NCI-H748 (cell line): ENCODE measurements around the gene ABT1.

Experiments used
- DNase-seq: peaks from one replicate; lab custom pipeline; 2025; ENCODE audit not compliant: unreplicated experiment; lab: John Stamatoyannopoulos, UW

Gene ABT1

DNA sequence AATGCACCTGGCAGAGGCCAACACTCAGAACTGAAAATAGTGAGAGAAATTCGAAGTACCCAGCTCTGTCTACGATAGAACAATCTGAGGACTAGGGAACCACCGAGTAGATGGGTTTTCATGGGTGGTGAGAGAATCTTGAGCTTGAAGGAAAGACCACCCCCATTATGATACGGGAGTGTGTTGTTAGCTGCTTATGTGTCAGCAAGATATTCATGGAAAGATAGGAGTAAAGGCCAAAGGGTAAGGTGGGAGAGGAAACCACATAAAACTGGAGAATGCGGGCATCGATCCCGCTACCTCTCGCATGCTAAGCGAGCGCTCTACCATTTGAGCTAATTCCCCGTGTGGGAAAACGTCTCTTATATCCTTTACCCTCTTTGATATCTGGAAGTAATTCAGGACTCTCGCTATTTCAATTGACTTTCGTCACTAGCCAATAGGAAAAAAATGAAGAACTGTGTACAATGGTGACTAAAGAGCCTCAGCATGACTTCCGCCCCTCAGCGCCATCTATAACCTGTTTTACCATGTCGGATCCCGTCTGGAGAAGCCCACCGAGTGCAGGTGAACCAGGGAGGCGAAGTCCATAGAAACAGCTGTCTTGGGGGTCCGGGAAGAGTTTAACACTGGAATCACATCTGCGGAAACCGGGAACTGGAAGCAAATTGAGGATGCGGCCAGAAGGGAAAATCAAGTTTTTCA, 25.0 kb upstream of the ABT1 start:
- DNase-seq: peak; percentile 96

DNA sequence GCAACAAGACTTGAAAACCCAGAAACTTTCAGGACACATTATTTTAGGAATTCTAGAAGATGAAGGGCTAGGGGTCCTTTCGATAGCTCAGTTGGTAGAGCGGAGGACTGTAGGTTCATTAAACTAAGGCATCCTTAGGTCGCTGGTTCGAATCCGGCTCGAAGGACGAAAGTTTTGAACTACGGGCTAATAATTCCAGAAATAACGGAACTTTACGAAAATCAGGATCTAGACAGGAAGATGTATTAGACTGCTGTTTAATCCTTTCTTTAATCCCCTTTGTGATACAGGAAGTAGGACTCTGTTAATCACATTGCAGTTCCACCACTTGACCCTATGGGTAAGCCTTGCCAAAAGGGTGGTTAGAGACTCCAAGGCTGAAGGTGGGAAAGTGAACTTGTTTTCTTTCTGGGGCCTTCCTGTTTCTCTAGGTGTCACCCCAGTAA, 21.2 kb upstream of the ABT1 start:
- DNase-seq: no peak

GRCh38 chr6:26576407-26576843, 20.3 kb upstream of the ABT1 start:
- no peak for DNase-seq

- no peak for DNase-seq
Observed at GRCh38 chr6:26576929-26577719, 19.6 kb upstream of the ABT1 start.

- DNase-seq: no peak
Observed at GRCh38 chr6:26577720-26578072, 19.1 kb upstream of the ABT1 start.

GRCh38 chr6:26578279-26578678, 18.5 kb upstream of the ABT1 start:
- no peak for DNase-seq

- DNase-seq: no peak
Observed at GRCh38 chr6:26578741-26579140, 18.0 kb upstream of the ABT1 start.

- DNase-seq: no peak
Observed at GRCh38 chr6:26581164-26581915, 15.4 kb upstream of the ABT1 start.

GRCh38 chr6:26588965-26589364, 7.8 kb upstream of the ABT1 start:
- DNase-seq: no peak

- DNase-seq: no peak
Observed at GRCh38 chr6:26592649-26593048, 4.1 kb upstream of the ABT1 start.

- no peak for DNase-seq
Observed at GRCh38 chr6:26593278-26594130, 3.2 kb upstream of the ABT1 start.

DNA sequence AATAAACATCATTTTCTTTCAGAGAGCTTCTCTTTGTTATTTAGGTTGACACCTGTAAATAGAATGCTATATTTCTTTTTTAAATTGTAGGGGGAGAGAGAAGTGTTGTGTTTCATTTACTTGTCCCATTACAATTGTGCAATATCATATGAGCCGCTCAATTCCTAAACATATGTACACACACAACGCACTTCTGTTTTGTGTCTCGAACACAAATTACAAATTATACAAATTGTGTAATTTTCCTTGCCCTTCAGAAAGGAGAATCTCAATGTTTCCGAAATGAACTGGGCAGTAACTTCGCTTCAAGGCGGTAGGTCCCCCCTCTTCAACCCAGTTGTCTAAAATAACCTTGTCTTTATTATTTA, 2.6 kb upstream of the ABT1 start:
- DNase-seq: no peak

GRCh38 chr6:26594730-26595632, 1.8 kb upstream of the ABT1 start:
- DNase-seq: peak; percentile 36

DNA sequence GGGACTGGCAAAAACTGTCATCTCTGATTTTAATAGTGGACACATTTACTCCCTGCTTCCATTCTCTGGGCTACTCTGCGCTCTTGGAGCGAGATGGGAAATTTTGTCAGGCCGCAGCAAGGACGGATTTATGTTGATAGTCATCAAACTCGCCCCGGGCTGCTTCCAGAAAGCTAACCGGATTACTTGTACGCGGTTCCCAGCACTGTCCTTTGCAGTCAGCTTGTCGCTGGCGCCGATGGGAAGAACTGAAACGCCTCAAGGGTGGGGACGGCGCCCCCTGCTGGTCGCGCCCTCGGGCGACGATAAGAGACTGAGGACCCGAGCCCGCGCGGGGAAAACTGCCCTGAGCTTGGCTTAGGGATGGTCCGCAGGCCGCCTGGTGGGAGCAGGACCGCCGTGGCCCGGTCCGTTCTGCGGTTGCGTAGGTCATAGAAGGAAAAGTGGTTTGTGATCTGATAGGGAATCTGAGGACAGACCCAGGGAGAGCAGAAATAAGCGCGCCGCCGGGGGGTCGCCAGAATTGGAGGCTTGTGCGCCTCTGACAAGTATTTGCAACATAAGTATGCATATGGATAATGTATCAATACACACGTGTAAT, 984 bp upstream of the ABT1 start:
- DNase-seq: peak; percentile 97

DNA sequence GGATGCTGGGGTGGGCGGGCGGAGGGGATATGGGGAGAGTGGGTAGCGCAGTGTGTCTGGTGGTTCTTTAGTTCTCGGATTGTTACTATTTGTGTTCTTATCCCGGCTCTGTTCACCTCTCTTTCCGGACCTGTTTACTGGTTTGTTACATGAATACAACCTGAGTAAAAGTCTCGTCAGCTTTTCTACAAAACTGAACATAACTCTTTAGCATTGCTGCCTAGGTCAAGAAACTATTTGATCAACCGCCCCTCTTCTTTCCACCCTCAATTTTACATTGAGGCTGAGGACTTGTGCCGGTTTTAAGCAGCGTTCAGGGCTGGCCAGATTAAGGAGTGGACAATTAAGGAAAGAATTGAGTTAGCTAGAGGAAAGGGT, 625 bp downstream of the ABT1 start:
- DNase-seq: no peak

- DNase-seq: peak; percentile 16
Observed at GRCh38 chr6:26597821-26598220, 1.1 kb downstream of the ABT1 start.

DNA sequence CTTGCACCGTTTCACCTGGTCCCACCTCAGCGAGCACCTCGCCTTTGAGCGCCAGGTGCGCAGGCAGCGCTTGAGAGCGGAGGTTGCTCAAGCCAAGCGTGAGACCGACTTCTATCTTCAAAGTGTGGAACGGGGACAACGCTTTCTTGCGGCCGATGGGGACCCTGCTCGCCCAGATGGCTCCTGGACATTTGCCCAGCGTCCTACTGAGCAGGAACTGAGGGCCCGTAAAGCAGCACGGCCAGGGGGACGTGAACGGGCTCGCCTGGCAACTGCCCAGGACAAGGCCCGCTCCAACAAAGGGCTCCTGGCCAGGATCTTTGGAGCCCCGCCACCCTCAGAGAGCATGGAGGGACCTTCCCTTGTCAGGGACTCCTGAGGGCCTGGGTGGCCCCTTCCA, 1.5 kb downstream of the ABT1 start:
- no peak for DNase-seq

DNA sequence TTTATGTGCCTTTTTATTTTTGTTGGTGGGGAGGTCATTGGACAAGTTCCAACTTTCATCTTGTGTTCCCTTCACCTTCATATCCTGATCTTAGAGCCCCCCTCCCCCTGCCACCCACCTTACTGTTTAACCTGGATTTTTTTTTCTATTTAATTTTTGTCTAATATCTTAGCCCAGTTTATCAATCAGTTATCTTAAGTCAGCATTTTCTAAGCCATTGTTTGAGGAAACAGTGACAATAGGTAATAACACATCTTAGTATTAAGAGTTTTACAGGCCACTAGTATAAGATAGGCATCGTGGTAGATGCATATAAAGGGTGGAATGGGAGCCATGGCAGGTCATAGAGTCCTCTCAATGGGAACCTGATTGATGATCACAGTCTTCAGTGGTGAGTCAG, 2.4 kb downstream of the ABT1 start:
- DNase-seq: no peak

- no peak for DNase-seq
Observed at GRCh38 chr6:26599591-26599990, 2.8 kb downstream of the ABT1 start.

DNA sequence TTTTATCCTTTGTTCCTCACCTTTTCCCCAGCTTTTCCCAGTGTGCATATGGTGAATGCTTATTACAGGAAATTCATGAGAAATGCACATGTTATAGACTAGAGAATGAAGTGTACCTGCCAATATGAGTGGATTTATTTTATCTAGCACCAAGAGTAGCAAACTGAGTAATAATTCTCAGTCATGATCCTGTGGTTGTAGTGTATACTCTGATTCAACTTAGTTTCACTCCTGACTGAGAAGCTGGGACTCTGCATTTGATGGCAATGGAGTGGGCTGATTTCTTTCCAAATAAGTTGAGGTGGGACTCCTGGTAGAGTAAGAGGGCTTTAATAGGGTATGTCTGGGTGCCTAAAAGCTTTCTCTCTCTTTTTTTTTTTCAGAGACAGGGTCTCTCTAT, 4.0 kb downstream of the ABT1 start:
- DNase-seq: no peak
